A549 (cell line): ENCODE results near the gene PI4KA.

Experiments used
- ATOH8 ChIP-seq: fragments of 250-450 bp; sonication (Bioruptor Pico); IDR thresholded peaks from 2 replicates; pipeline ENCODE4 v1.5.0; 2020; ENCODE audit warnings: low read depth, mild to moderate bottlenecking, moderate library complexity
- BHLHE40 ChIP-seq: IDR thresholded peaks from 2 replicates; pipeline ENCODE4 v1.6.1; 2012; ENCODE audit warnings: low read depth, low read length, inconsistent platforms
- CTCF ChIP-seq: fragments of >200 bp; sonication (Bioruptor Twin); formaldehyde crosslinking; IDR thresholded peaks from 3 replicates; pipeline ENCODE4 v1.5.1; 2016
- MAX ChIP-seq: IDR thresholded peaks from 2 replicates; pipeline ENCODE4 v1.6.1; 2012
- REST ChIP-seq: fragments of 200-600 bp; sonication (generic); IDR thresholded peaks from 2 replicates; pipeline ENCODE4 v1.6.1; 2016; ENCODE audit warnings: antibody characterized with exemption, mild to moderate bottlenecking, moderate library complexity
- USF2 ChIP-seq: fragments of 450-650 bp; IDR thresholded peaks from 2 replicates; pipeline ENCODE4 v1.6.1; 2014; ENCODE audit warnings: antibody characterized with exemption
- ZFP36 ChIP-seq: fragments of 450-650 bp; IDR thresholded peaks from 2 replicates; pipeline ENCODE4 v1.6.1; 2014; ENCODE audit warnings: borderline replicate concordance; ENCODE audit not compliant: partially characterized antibody

- TF ChIP-seq BHLHE40 (no peak), MAX (no peak), ATOH8 (no peak), REST (no peak), CTCF (no peak), USF2 (no peak), ZFP36 (no peak)
These were observed 15.1 kb downstream of the PI4KA start for GRCh38 chr22:20843501-20843900.
